OCI-M2 (cell line): ENCODE data around the gene KRT23.

ENCODE experiments used
- DNase-seq: peaks from one replicate; lab custom pipeline; 2025; ENCODE audit not compliant: unreplicated experiment; lab: John Stamatoyannopoulos, UW

Gene KRT23

DNA sequence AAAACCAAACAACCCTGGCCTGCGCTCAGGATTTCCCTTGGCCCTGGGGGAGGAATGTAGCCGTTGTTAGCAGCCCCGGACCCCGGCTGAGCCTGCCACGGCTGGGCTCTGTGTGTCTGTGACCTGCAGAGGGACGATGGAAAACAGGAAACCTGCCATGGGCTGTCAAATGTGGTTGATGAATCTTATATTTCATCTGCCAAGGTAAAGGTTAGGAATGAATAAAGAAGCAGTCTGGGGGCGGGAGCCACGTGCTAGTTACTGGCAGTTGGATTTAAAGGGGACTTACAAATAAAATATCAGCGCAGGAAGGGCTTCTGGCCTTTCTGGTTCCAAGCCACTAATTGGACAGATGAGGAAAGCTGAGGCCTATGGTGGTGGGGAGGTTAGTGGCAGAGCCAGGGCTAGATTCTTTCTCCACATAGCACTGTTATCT, at the start of gene KRT23:
KRT23 (minus strand) TSS at position 263 of the 436 bp plus-strand sequence. CDS start 1,043 bp downstream, outside the sequence.
- DNase-seq = no peak

- no peak for DNase-seq
Measured at GRCh38 chr17:40986920-40987319, 49.5 kb upstream of the KRT23 start.

- no peak for DNase-seq
Measured at GRCh38 chr17:40984226-40984625, 46.8 kb upstream of the KRT23 start, which contains the start of gene KRT40. Gene KRT40, minus strand, starts transcription at chr17:40984326. Its CDS starts 53 bp downstream, at chr17:40984273.

GRCh38 chr17:40981115-40981514, 43.7 kb upstream of the KRT23 start:
- no peak for DNase-seq

- no peak for DNase-seq
Measured at GRCh38 chr17:40980596-40980995, 43.1 kb upstream of the KRT23 start.

DNA sequence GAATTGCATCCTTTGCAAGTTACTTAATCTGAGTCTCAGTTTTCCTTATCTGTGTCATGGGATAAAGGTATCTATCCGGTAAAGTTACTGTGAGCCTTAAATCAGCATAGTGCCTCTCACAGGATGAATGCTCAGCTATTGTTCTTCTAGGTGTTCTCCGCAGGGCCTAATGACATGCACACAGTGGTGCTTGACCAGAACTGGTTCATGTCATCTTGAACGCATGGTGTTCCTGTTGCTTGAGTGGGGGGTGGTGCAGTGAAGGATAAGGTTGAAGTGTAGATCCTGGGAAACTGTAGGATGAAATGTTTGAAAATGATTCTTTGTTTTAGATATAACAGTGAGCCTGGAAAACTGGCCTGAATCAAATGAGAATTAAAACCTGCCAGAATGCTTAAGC, 42.7 kb upstream of the KRT23 start:
- no peak for DNase-seq

DNA sequence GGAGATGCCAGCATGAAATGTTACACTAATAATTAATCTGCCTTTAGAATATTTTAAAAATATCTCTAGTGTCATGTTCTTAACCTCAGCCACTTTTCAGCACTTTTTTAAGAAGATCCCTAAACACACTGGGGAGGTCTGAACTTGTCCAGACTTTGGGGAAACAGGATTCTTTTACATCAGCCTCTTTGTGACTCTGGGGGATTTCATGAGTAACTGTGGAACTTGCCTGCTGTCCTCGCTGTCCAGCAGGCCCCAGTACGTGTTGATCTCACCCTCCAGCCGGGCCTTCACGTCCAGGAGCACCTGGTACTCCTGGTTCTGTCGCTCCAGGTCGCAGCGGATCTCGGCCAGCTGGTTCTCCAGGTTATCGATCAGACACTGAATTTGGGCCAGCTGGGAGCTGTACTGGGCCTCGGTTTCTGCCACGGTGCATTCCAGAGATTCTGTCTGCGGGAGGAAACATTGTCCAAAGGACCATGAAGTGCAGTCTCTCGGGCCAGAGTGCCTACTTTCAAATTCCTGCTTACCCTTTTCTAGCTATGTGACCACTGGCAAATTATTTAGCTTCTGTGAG, 41.2 kb upstream of the KRT23 start:
- no peak for DNase-seq

- no peak for DNase-seq
Measured at GRCh38 chr17:40975516-40975915, 38.1 kb upstream of the KRT23 start.

DNA sequence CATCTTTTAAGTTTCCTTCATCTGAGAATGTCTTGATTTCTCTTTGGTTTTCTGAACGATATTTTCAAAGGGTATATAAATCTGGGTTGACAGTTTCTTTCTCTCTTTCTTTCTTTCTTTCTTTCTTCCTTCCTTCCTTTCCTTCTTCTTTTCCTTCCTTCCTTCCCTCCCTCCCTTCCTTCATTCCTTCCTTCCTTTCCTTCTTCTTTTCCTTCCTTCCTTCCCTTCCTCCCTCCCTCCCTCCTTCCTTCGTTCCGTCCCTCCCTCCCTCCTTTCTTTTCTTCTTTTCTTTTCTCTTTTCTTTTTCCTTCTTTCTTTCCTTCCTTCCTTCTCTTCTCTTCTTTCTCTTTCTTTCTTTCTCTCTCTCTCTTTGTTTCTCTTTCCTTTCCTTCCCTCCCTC, 36.9 kb upstream of the KRT23 start:
- DNase-seq = no peak

GRCh38 chr17:40967582-40967981, 30.1 kb upstream of the KRT23 start:
- DNase-seq = no peak

DNA sequence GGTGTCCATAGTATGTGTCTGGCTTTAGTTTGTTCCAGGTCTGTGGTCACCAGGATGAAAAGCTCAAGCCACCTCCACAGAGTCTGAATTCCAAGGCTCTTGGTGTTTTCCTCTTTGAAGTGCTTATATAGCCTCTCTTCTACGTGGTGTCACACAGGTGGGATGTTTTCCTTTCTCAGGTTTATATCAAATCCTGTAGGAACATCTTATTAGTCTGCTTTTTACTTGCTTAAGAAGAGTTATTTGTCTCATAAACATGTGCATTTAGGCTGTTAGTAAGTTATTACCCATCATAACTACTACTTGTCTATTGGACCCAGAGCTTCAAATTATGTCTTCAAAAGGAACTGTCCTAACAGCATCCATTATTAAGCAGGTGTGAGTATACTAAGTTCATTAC, 29.4 kb upstream of the KRT23 start, which contains the start of gene KRT39:
KRT39 (minus strand) TSS at position 101 of the 400 bp plus-strand sequence; CDS start at position 9, 92 bp downstream.
- DNase-seq = no peak

DNA sequence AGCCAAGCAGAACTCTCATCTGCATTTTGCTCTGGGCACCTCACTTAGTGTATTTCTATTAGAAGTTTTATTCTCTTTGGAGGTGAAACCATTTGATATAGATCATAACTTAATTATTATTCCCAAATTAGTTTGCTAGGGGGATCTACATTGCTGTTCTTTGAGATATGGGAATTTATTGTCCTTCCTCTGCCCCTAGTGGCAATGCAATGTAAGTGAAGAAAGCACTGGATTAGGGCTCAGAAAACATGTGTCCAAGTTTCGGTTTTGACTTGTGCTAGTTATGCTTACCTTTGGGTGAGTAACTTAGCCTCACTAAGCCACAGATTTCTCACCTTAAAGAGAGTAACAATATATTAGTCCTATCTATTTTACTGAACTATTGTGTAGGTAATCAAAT, 26.4 kb upstream of the KRT23 start:
- no peak for DNase-seq

DNA sequence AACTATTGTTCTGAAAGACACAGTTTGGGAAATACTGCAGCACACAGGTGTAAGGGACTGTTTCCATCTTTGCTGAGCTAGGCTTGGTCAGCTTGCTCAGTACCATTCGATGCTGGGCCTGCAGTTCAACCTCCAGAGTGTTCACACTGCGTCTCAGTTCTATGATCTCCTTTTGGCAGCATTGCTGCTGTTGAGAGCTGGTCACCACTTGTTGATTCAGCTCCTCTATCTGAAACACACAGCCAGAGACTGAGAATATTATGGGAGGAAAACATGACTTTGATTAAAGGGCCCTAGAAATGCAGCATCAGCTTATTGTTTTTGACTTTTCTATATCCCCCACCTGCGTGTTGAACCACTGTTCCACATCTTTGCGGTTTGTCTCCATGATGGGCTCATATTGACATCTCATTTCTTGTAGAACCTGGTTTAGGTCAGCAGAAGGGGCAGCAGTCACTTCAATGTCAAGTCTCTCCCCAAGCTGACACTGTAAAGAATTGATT, 24.7 kb upstream of the KRT23 start:
- no peak for DNase-seq

GRCh38 chr17:40961591-40961990, 24.1 kb upstream of the KRT23 start:
- no peak for DNase-seq

DNA sequence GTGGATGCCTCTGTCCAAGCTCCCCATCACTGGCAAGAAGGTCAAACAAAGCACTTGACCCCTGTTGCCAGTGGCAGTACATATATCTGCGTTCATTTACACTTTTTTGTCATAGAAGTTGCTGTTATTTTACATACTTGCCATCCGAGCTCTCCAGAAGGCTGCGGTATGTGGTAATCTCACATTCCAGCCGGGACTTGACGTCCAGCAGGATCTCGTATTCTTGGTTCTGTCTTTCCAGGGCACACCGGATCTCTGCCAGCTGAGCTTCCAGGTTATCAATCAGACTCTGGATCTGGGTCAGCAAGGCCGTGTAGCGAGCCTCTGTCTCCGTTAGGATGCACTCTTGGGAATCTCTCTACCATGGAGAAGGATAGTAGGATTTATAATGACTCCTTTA, 22.7 kb upstream of the KRT23 start:
- no peak for DNase-seq

- no peak for DNase-seq
Measured at GRCh38 chr17:40958086-40958953, 20.9 kb upstream of the KRT23 start.

GRCh38 chr17:40956401-40957254, 19.2 kb upstream of the KRT23 start:
- DNase-seq = no peak

DNA sequence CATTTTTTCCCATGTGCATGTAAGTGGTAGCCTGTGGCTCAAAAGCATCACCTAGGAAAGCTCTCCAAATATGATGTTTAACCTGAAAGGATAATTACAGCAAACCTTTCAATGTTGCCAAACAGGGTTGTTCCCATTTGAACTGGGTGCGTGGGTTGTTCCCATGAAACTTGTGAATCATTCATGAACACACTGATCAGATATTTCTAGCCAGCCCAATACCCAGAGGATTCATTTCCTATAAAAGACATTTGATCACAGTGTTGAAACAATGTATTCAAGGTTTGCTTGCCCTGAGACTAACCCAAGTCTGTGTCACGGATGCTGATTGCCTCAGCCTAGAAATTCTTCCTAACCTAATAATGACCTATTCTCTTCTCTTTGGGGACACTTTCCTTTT, 16.4 kb upstream of the KRT23 start:
- no peak for DNase-seq

GRCh38 chr17:40952661-40953060, 15.2 kb upstream of the KRT23 start:
- DNase-seq = no peak

DNA sequence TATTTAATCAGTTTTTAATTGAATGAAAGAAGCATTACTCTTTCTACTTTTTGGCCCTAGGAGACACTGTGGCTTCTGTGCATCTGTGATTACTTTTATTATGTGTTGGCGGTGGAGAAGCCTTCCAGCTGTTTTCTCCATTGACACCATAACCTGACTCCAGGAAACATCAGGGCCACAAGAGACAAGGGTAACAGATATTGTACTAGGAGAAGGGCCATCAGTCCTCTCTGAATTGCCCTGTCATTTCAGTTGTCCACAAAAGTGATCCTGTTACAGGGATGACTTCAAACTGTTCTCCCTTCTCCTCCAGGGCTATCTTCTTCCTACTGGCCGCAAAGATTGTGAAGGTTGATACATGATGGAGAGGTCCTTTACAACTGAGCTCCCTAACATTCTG, 14.7 kb upstream of the KRT23 start:
- DNase-seq = no peak

GRCh38 chr17:40951011-40951622, 13.7 kb upstream of the KRT23 start:
- DNase-seq = no peak
